Measurements from ENCODE around the gene PAXIP1. TPM values are rescaled to one million over a fixed set of nuclear protein-coding genes. Genes with fewer than 3 reads are reported as not detected.

The PAXIP1 gene
- total RNA-seq, 2 donors from 2014 or later, result 4.4 to 8.6 TPM

- intact Hi-C loops (cut with DNase I), result loop anchor here (10.0 kb wide), 2 partner anchors 273 to 433 kb away; no protein-coding TSS in a partner anchor
- no peak for TF ChIP-seq CTCF (IDR thresholded peaks at IDR 0.05)
- TF ChIP-seq POLR2A (IDR thresholded peaks at IDR 0.05), result no peak
- 43 to 100% methylated on average over 1 to 2 of the region's 2 CpGs for WGBS, 2 donors
- no peaks in the 10 kb centered on the region for H3K36me3 ChIP-seq (replicated peaks in 1 of 2; ENCODE audit: insufficient read depth in 1 of 2, low read depth in 2 of 2)
- no peaks in the 10 kb centered on the region for H3K27me3 ChIP-seq
- no peak overlapping the region for H3K27ac ChIP-seq
- peaks cover 0 to 6% (median 0%) of the 10 kb centered on the region in 3 donors for H3K9me3 ChIP-seq
- H3K4me3 ChIP-seq, result no peak overlapping the region
- DNase-seq, result no peak
- H3K4me1 ChIP-seq, result peaks cover 7% of the 10 kb centered on the region
- ATAC-seq, result no peak
Measured at GRCh38 chr7:154911411-154911810, 91.5 kb downstream of the PAXIP1 start.

- Histone ChIP-seq H3K27me3 (no peaks in the 10 kb centered on the region), H3K4me3 (no peak overlapping the region), H3K36me3 (replicated peaks in 1 of 2; ENCODE audit: insufficient read depth in 1 of 2, low read depth in 2 of 2) (no peaks in the 10 kb centered on the region), H3K9me3 (peaks cover 0 to 6% (median 0%) of the 10 kb centered on the region in 3 donors), H3K4me1 (peaks cover 7% of the 10 kb centered on the region), H3K27ac (no peak overlapping the region)
- no peak for DNase-seq
- 95 to 98% methylated on average over 4 of the region's 4 CpGs for WGBS, 2 donors
- TF ChIP-seq POLR2A (IDR thresholded peaks at IDR 0.05) (no peak), CTCF (IDR thresholded peaks at IDR 0.05) (no peak)
- no peak for ATAC-seq
- intact Hi-C loops (cut with DNase I), result loop anchor here (10.0 kb wide), 2 partner anchors 274 to 434 kb away; no protein-coding TSS in a partner anchor
Measured at GRCh38 chr7:154910977-154911376, 91.9 kb downstream of the PAXIP1 start.

GRCh38 chr7:154910125-154910524 lies 92.8 kb downstream of the PAXIP1 start:
- DNase-seq, result no peak
- WGBS, 2 donors, result 31 to 72% methylated on average over 2 to 4 of the region's 4 CpGs
- Histone ChIP-seq H3K4me3 (no peak overlapping the region), H3K27me3 (no peaks in the 10 kb centered on the region), H3K27ac (no peak overlapping the region), H3K9me3 (peaks cover 0 to 6% (median 0%) of the 10 kb centered on the region in 3 donors), H3K36me3 (replicated peaks in 1 of 2; ENCODE audit: insufficient read depth in 1 of 2, low read depth in 2 of 2) (no peaks in the 10 kb centered on the region), H3K4me1 (peaks cover 7% of the 10 kb centered on the region)
- intact Hi-C loops (cut with DNase I), result loop anchor here (10.0 kb wide), 2 partner anchors 275 to 435 kb away; no protein-coding TSS in a partner anchor
- ATAC-seq, result no peak
- TF ChIP-seq POLR2A (IDR thresholded peaks at IDR 0.05), result no peak

GRCh38 chr7:154909241-154910105 lies 93.5 kb downstream of the PAXIP1 start:
- TF ChIP-seq POLR2A (IDR thresholded peaks at IDR 0.05) (no peak), CTCF (IDR thresholded peaks at IDR 0.05) (no peak)
- Histone ChIP-seq H3K9me3 (peaks cover 0 to 6% (median 0%) of the 10 kb centered on the region in 3 donors), H3K4me3 (no peak overlapping the region), H3K4me1 (peaks cover 7% of the 10 kb centered on the region), H3K27me3 (no peaks in the 10 kb centered on the region), H3K36me3 (replicated peaks in 1 of 2; ENCODE audit: insufficient read depth in 1 of 2, low read depth in 2 of 2) (no peaks in the 10 kb centered on the region), H3K27ac (no peak overlapping the region)
- WGBS, 2 donors, result 64 to 75% methylated on average over 24 to 26 of the region's 26 CpGs
- no peak for ATAC-seq
- no peak for DNase-seq
- intact Hi-C loops (cut with DNase I), result loop anchor here (10.0 kb wide), 2 partner anchors 275 to 435 kb away; no protein-coding TSS in a partner anchor
